GM13977 (cell line): ENCODE data around the gene RAB1B.
"Not testable (repeated sequence)": the region's sequence is repeated elsewhere in the genome, so short reads cannot be mapped to it uniquely, and the experiment has no call there.

Source experiments
- DNase-seq: peaks from one replicate; pipeline ENCODE4 v3.0.0; 2012; ENCODE audit warnings: low spot score
- in situ Hi-C: fragments of 300-500 bp; cut with MboI; formaldehyde crosslinking; loops from one replicate; pipeline ENCODE4 v1.12.0; 2022; ENCODE audit warnings: low sequenced_read_pairs, low pct_unique_long_range_greater_than_20kb, mixed read lengths, inconsistent platforms; ENCODE audit not compliant: unreplicated experiment
- TF ChIP-seq, protein P1 (sequence below): IDR thresholded peaks from 2 replicates; pipeline ENCODE4 v1.5.1; 2012; ENCODE audit warnings: mild to moderate bottlenecking, control low read depth; ENCODE audit not compliant: insufficient read depth; ENCODE audit errors: extremely low read depth, missing control alignments

The RAB1B gene

DNA sequence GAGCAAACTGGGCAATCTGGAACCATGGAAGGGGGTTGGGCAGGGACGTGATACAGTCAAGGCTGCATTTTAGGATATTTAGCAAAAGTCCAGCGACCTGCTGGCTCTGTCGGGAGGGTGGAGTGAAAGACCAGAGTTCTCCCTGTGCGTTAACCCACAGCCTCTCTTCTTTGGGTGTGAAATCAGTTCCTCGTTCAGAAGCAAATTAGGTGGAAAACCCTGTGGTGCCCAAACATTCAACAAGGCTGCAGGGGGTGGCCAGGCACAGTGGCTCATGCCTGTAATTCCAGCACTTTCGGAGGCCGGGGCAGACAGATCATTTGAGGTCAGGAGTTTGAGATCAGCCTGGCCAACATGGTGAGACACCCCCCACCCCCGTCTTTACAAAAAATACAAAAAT, 29.2 kb downstream of the RAB1B start:
- no peak for DNase-seq
- in situ Hi-C loops: no loop called here
- TF ChIP-seq, protein P1, sequence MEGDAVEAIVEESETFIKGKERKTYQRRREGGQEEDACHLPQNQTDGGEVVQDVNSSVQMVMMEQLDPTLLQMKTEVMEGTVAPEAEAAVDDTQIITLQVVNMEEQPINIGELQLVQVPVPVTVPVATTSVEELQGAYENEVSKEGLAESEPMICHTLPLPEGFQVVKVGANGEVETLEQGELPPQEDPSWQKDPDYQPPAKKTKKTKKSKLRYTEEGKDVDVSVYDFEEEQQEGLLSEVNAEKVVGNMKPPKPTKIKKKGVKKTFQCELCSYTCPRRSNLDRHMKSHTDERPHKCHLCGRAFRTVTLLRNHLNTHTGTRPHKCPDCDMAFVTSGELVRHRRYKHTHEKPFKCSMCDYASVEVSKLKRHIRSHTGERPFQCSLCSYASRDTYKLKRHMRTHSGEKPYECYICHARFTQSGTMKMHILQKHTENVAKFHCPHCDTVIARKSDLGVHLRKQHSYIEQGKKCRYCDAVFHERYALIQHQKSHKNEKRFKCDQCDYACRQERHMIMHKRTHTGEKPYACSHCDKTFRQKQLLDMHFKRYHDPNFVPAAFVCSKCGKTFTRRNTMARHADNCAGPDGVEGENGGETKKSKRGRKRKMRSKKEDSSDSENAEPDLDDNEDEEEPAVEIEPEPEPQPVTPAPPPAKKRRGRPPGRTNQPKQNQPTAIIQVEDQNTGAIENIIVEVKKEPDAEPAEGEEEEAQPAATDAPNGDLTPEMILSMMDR: no peak

DNA sequence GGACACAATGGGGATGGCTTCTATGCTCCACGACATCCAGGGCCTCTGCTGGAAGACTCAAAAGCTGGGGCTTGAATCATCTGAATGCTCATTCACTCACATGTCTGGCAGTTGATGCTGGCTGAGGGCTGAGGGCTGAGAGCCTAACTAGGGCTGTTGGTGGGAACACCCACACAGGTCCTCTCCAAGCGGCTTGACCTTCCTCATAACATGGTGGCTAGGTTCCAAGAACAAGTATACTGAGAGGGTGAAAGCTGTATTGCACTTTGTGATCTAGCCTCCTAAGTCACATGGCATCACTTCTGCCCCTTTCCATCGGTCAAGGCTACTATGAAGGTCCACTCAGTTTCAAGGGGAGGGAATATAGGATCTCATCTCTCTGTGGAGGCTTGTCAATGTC, 30.7 kb downstream of the RAB1B start:
- in situ Hi-C loops: no loop called here
- DNase-seq: no peak
- TF ChIP-seq, protein P1: no peak

DNA sequence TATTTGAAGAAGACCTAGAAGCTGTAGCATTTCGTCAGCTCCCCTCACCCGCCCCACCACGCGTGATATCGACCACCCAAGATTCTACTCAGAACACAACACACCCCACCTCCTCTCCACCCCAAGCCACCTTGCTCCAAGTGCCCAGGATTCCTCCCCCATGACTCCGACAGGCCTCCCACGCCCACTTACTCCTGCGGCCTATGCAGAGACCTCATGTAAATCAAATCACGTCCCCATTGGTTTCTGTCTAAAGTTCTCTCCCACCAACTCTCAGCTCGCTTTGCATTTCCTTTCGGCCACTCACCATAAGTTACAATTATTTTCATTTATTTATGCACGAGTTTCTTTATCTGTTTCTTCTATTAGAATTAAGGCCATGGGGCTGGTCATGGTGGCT, 34.2 kb downstream of the RAB1B start:
- in situ Hi-C loops: no loop called here
- TF ChIP-seq, protein P1: no peak
- DNase-seq: no peak

DNA sequence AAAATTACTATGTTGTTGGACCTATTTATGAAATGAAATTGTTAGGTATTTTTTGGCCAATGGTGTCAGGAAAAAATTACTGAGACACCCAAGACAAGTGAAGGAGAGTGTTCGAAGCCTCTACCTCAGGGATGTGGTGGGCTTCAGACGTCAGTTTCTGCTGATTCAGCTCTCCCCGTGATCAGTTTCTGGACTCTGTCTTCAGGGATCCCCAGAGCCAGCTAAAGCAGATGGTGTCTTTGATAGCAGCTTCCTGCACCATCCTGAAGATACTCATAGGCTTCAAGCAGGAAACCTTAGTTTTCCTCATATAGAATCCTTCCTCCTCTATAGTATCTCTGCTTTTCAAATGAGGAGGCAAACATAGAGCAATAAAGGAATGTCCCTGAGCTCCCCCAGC, 41.0 kb downstream of the RAB1B start:
- TF ChIP-seq, protein P1: no peak
- no peak for DNase-seq
- in situ Hi-C loops: no loop called here

DNA sequence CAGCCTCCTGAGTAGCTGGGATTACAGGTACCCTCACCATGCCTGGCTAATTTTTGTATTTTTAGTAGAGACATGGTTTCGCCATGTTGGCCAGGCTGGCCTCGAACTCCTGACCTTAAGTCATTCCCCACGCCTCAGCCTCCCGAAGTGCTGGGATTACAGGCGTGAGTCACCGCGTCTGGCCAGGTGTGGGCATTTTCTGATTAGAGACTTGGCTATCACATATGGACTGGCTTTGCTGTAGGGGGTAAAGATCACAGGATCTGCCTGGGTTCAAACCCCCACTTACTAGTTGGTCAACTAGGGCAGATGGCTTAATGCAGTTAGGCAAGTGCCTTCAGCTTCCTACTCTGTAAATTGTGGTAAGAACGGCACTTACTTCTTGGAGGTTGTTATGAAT, 41.9 kb downstream of the RAB1B start:
- TF ChIP-seq, protein P1: no peak
- DNase-seq: no peak
- in situ Hi-C loops: no loop called here

DNA sequence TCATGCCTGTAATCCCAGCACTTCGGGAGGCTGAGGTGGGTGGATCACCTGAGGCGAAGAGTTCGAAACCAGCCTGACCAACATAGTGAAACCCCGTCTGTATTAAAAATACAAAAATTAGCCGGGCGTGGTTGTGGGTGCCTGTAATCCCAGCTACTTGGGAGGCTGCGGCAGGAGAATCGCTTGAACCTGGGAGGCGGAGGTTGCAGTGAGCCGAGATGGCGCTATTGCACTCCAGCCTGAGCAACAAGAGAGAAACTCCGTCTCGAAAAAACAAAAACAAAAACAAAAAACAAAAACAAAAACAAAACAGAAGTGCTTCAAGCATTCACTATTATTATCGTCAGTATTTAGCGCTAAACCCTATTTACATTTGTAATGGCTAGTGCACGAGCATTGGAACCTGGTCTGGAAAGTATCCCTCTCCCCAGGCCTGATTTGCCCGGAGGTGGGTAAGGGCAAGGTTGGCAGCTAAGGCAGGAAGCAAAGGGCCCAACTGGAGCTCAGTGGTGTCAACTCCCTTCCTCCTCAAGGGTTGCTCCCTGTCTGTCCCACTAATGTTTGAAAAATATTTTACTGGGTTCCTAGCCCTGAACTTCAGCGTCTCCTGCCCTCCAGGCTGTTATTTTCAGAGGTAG, 42.5 kb downstream of the RAB1B start:
- in situ Hi-C loops, DNase-seq: not testable (repeated sequence)

DNA sequence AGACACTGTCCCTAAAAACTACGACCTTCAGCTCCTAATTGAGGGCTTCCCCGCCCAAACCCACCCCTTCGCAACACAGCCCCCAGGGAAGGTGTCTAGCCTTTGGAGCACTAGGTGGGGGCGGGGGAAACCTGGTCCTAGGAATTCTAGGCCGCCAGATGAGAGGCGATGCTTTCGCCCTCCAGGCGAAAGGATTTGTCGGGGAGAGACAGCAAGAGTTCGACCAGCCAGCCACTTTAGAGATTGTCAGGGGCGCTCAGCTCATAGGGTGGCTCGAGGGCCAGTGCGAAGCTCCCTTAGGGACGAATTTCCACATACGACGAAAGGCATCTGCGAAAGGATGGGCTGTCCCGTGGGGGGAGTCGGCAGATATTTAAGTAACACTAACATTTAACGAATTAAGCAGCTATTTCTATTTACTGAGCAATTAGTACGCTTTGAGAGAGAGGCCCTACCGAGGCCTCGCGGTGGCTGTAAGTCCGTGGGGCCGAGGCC, 43.1 kb downstream of the RAB1B start:
- in situ Hi-C loops: no loop called here
- TF ChIP-seq, protein P1: peak; percentile 96
- no peak for DNase-seq
